Measurements from ENCODE around the gene PARD6G. TPM values are rescaled to one million over a fixed set of nuclear protein-coding genes. Genes with fewer than 3 reads are reported as not detected.
"Not testable (repeated sequence)": the region's sequence is repeated elsewhere in the genome, so short reads cannot be mapped to it uniquely, and the experiment has no call there.

The PARD6G gene, protein sequence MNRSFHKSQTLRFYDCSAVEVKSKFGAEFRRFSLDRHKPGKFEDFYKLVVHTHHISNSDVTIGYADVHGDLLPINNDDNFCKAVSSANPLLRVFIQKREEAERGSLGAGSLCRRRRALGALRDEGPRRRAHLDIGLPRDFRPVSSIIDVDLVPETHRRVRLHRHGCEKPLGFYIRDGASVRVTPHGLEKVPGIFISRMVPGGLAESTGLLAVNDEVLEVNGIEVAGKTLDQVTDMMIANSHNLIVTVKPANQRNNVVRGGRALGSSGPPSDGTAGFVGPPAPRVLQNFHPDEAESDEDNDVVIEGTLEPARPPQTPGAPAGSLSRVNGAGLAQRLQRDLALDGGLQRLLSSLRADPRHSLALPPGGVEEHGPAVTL
- 11.3 TPM for polyA plus RNA-seq (2013, experiment 1 of 2; ENCODE audit: insufficient read length)
- polyA plus RNA-seq (2013, experiment 2 of 2; ENCODE audit: insufficient read length) = 12.4 TPM

DNA sequence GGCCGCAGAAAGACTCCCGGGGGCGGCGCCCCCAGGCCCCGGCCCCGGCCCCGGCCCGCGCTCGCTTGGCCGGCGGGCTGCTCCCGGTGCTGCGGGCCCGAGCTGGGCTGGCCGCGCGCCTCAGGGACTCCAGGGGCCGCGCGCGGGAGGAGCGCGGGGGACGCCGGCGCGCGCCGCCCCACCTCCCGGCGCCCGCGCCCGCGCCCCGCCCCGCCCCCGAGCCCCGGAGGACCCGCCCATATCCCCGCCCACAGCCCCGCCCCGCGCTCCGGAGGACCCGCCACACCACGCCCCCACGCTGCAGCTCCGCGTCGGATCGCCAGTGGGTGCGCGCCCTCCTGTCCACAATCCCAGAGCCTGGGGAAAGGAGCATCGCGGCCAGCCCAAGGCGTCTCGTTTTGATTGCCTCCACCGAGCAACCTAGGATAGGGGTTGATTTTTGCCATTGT, at the start of gene PARD6G:
TSS of gene PARD6G (minus strand) at position 122 of the 449 bp plus-strand sequence. CDS start 166 bp downstream, outside the sequence.
- DNase-seq = peak; percentile 78

DNA sequence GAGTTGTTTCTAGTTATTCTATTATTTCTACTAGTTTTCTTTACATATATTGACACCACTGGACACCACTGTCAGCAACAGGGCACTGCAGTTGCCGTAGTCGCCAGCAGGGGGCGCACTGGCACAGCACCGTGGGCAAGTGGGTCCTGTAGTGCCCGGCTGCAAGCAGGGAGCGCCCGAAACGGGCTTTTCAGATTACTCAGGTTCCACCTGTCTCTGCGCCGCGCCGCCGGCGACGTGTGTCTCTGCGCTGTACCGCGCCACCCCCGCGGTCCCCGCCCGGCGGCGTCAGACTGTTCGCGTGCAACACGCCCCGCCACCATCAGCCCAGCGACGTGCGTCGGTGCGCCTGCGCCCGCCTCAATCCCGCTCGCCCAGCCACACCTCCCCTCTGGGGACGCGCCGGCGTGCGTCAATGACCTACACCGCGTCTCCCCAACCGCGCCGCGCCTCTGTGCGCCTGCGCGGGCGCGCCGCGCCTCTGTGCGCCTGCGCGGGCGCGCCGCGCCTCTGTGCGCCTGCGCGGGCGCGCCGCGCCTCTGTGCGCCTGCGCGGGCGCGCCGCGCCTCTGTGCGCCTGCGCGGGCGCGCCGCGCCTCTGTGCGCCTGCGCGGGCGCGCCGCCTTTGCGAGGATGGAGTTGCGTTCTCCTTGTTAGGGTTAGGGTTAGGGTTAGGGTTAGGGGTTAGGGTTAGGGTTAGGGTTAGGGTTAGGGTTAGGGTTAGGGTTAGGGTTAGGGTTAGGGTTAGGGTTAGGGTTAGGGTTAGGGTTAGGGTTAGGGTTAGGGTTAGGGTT, 15.1 kb upstream of the PARD6G start:
- not testable (repeated sequence) for DNase-seq

DNA sequence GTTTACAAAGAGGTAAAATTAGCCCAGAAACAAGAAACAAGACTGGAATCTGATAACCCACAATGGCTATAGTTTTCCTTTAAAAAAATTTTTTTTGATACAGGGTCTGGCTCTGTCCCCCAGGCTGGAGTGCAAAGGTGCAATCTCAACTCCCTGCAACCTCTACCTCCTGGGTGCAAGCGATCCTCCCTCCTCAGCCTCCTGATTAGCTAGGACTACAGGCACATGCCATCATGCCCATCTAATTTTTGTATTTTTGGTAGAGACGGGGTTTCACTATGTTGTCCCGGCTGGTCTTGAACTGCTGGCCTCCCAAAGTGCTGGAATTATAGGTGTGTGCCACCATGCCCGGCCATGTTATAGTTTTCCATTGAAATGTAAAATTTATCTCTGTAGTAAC, 12.3 kb upstream of the PARD6G start:
- no peak for DNase-seq

DNA sequence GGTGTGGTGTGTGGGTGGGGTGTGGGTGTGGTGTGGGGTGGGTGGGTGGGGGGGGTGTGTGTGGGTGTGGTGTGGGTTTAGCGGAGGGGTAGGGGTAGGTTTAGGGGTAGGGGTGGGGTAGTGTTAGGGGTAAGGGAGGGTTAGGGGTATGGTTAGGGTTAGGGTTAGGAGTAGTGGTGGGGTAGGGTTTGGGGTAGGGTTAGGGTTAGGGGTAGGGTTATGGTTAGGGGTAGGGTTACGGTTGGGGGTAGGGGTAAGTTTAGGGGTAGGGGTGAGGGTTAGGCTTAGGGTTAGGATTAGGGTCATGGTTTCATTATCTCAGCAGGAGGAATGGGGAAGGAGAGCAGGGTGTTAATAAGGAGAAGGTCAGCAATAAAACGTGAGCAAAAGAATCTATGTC, 11.3 kb upstream of the PARD6G start:
- DNase-seq = no peak

DNA sequence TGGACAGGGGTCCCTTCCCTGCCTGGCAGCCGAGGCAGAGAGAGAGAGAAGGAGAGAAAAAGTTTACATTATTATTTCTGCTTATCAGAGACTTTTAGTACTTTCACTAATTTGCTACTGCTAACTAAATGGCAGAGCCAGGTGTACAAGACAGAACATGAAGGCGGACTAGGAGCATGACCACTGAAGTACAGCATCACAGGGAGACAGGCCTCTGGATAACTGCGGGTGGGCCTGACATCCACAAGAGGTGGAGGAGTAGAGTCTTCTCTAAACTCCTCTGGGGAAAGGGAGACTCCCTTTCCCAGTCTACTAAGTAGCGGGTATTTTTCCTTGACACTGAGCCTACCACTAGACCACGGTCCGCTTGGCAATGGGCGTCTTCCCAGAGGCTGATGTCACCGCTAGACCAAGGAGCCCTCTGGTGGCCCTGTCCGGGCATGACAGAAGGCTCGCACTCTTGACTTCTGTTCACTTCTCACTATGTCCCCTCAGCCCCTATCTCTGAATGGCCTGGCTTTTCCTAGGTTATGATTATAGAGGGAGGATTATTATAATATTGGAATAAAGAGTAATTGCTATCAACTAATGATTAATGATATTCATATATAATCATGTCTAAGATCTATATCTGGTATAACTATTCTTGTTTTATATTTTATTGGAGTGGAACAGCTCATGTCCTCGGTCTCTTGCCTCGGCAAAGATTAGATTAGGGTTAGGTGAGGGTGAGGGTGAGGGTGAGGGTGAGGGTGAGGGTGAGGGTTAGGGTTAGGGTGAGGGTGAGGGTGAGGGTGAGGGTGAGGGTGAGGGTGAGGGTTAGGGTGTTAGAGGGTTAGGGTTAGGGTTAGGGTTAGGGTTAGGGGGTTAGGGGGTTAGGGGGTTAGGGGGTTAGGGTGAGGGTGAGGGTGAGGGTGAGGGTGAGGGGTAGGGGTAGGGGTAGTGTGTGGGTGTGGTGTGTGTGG, 10.5 kb upstream of the PARD6G start:
- DNase-seq = peak; percentile 62

DNA sequence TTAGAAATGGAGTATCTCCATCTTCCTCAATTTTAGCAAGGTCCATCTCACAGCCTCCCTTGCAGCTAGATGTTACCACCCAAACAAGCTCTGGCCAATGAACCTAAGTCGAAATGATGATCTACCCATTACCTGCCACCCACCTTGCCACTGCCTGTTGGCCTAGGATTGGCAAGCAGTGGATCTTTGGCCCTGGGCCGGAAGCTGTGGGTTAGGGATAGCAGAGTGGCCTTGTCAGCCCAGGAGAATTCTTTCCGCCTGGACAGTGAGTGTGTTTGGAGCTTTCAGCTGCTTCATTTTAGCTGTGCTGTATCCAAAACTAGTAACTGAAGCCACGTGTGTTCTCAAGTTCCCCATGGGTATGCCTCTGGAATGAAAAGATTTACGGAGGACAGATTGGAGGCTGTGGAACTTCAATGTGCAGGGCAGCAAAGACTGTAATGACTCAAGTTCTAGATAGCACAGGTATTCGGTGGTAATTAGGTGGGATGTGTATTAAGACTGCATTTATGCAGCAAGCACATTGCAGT, 7.7 kb upstream of the PARD6G start:
- no peak for DNase-seq

DNA sequence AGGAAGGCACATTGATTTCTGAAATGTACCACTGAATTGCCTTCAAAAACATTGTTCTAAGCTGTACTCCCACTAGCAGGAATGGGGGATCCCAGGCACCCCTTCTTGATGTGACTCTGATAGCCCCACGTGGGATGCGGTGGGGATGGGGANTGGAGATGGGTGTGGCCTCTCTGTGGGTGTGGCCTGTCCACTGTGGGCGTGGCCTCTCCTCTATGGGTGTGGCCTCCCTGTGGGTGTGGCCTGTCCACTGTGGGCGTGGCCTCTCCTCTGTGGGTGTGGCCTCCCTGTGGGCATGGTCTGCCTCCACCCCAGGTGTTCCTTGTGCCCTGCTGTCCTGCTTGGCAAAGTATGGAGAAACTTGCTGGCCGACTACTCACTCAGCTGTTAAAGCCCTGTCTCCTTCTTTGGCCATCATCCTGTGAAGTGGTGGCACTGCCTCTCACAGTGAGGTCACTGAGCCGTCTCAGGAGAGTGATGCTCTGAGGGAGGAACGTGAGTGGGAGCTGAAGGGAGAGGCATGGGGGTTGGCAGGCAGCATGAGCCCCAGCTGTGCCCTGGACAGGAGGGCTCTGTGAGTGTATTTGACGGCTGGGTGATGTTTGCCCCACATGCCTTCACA, 6.7 kb upstream of the PARD6G start:
- DNase-seq = no peak

DNA sequence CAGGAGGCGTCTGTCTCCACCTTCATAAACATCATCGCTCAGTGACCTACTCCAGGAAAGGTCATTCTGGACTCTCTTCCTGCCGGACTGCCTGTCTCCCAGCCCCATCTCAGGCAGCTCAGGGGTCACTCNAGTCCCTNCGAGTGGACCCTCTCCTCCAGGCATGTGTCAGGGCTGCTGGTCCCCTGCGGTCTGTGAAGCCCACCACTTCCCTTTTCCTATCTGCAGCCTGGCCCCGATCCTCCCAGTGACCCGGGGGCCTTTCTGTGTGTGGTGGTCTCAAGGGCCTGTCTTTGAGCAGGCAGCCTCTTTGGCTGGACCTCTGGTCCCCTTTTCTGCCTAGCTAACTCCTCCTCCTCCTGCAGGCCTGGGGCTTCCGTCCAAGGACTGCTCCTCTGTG, 5.9 kb upstream of the PARD6G start:
- no peak for DNase-seq

DNA sequence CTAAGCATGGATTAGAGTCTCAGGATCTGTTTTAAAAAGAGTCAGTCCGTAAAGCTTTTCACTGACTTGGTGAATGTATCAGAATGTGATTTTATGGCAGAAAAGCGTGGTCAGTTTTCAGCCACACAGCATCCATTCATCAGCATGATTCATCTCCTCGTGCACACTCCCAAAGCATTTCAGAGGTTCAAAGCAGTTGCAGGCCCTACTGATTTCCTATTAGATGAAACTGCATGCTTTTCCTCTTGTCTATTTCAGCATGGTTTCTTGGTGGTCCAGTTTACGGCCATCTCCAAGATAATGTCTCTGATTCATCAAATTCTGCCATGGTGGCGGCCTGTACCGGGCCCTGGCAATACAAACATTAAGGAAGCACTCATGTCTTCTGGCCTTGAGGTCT, 4.8 kb upstream of the PARD6G start:
- peak; percentile 73 for DNase-seq

DNA sequence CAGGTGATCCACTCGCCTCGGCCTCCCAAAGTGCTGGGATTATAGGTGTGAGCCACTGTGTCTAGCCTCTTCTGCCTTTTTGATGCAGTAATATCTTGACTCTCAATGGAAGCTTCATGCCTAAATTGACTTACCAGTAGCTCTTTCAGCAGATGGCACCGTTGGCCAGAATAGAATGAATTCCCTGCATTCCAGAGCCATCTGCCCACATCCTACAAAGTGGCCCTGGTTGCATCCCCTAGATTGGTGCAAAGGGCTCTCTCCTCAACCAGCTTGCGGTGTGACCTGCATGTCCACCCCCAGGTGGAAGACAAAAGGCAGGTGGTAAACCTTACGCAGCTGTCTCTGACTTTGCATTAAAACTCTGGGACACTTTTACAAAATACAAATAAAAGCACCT, 4.4 kb upstream of the PARD6G start:
- DNase-seq = no peak

DNA sequence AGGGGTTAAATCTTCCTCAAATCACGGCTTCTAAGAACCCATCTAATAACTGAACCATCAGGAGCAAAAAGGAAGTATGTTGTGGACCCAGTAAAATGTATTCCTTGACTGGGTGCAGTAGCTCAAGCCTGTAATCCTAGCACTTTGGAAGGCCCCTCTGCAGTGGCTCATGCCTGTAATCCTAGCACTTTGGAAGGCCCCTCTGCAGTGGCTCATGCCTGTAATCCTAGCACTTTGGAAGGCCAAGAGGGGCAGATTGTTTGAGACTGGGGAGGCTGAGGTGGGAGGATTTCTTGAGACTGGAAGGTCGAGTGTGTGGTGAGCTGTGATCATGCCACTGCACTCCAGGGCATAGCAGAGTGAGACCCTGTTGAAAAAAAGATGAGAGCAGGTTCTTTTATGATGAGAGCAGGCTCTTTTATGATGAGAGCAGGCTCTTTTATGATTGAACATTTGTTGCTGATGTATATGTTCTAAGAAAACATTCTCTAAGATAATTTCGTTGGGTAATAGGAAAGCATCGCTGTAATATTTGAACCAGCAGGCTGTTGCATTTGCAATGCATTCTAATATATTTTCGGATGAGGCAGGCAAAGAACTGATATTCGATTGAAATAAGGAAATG, 3.5 kb upstream of the PARD6G start:
- DNase-seq = no peak

DNA sequence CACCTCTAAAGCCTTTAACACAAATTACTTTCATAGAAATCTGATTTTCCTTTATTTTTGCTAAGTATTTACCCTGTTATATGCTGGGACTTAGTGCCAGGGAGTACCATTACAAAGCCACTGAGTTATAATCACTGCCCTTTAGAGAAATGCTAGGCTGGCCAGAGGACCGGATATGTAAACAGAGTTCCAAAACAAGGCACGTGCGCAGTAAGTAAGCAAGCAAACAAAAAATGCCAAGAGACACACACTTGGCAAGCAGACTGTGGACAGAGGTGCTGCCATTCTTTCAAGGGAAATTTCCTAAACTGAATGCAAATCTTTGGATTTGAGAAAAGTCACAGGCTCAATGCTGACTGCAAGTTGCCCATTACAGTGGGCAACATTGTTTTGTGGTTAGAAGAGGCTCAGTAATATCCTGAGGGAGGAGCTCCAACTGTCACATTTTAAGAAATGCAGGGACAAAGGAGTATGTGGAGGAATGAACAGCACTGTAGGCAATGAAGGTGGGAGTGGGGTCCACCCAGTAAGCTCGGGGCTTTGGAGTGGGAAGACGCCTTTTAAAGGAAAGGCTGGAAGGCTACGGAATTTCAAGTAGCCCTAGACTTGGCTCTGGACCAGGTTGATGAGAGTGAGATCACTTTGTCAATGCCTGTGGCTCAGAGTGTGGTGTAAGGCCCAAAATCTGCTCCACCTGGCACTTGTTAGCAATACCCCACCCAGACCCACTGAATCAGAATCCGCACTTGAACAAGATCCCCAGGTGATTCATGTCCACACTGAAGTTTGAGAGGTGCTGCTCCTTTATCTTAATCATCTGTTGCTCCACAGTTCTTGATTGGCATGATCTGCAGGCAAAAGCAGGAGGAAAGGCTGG, 2.1 kb upstream of the PARD6G start:
- DNase-seq = peak; percentile 52

DNA sequence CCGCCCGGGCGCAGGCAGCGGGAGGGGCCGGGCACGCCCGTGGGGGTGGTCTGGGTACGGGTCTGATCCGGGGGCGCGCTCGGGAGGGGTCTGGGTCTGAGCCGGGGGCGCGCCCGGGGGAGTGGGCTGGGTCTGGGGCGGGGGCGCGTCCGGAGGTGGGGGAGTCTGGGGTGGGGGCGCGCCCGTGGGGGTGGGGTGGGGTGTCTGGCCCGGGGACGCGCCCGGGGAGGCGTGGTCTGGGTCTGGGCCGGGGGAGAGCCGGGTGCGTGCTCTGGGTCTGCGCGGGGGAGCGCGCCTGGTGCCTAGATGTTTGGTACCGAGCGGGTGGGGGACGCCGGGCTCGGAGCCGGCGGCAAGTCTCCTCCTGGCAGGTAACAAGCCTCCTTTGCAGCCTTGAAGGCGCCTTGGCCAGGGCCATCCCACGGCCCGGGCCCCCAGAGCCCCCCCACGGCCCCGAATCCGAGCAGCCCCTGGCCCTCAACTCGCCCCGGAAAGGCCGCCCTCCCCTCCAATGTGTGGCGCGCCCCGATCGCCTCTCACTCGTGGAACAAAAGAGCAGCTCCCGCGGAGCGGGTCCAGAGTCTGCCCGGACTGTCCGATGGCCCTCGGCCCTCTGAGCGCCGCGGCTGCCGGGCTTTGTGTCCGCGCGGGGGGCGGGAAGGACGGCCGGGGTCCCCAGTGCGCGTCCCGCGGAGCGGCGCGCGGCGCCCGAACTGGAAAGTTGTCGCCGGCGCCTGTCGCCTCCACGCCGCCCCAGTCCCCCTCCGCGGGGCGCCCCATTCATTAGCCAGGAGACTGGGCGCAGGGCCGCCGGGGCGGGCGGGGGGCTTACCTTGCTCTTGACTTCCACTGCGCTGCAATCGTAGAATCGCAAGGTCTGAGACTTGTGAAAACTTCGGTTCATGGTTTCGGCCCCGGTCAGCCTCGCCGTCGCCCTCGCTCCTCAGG, 595 bp downstream of the PARD6G start:
- DNase-seq = no peak

DNA sequence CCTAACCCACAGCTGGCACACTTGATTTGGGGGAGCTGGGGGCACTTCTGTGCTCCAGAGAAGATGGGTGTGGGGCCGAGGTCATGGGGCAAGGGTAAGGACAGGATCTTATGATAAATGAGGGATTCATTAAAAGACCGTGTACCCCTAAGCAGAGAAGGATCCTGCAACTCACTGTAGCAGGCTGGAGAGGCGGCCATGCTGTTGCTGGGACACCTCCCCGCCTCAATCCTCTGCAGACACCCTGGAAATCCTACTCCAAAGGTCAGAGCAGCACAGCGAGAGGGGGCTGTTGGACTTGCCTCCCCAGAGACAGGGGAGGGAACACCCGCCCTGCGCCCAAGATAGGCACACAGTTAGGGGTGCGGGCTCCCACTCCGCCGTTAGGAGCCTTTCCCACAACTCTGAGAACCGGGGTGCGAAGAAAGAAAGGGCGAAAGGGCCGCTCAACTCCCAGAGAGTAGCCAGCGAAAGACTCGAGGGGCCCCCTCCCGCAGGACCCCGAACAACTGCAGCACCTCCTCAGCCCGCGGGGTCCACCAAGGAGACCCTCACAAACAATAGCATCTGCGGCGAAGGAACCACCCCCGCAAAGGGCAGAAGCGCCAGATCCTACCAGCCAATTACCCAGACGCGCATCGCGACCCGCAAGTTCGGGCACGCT, 1.4 kb downstream of the PARD6G start:
- no peak for DNase-seq

DNA sequence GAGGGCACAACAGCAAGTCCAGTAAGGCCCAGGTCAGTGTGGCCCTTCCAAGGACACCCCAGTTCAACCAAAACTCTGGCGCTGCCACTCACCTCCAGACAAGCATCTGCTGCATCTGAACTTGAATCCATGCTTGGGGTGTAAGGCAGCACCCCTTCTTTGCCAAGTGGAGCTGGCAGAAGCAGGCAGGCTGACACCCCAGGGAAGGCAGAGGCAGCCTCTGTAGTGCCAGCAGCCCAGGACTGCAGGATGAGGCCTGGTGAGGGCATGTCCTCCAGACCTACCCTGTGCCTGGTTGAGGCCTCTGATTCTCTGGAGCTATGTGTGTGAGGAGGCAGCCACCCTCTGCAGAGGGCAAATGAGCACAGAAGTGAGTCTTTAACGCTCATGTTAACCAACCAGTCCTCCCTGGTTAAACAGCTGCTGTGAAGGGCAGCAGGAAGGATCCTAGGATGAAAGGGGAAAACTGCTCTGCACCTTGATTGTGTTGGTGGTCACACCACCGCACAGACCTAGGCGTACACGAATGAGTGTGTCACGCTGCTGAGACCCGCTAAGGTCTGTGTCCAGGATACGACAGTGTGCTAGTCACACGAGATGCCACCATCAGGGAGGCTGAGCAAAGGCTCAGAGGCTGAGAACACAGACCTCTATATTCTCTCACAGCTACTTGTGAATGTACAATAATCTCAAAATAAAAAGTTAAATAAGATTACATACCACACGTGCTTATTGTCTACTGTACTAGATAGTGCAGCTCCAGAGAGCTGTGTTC, 2.2 kb downstream of the PARD6G start:
- DNase-seq = no peak

DNA sequence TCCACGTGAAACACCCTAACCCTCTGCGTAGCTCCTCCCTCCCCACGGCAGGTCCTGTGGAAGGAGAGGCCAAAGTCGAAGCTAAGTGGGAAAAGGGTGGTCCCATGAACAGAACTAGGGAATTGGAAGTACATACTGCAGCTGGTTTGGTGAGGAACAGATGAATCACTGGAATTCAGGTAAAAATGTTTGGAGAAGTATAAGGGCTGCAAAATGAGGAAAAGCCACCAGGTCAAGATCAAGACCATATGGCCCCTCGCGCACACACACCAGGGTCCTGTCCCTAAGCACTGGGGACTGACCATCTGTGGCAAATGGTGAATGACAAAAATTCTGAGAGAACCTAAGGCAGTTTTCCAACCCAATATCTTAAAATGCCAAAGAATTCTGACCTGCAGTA, 3.1 kb downstream of the PARD6G start:
- DNase-seq = no peak

DNA sequence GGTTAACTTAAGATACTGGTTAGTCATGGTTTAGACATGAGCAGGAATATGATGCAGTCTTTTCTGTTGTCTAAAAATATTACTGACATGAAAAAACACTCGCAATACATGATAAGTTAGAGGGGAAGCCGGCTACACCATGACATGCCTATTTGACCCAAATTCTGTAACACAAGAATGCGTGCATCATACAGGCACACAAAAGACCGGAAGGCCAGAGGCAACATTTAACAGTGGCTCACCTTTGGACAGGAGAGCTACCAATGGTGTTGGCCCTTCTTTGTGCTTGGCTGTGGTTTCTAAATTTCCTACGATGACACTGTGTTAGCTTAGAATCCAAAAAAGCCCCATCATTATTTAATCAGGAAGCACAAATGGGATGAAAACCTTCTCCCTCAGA, 4.1 kb downstream of the PARD6G start:
- no peak for DNase-seq
